Muscle of leg (tissue), 11 donors: ENCODE measurements around the gene BICRA. TPM values are rescaled to one million over a fixed set of nuclear protein-coding genes. Genes with fewer than 3 reads are reported as not detected.
"Not testable (repeated sequence)": the region's sequence is repeated elsewhere in the genome, so short reads cannot be mapped to it uniquely, and the experiment has no call there.

Source experiments
- DNase-seq: peaks from one replicate; pipeline ENCODE4 v3.0.0; 2013
- H3K27ac ChIP-seq: one replicate; pipeline ENCODE4 v1.5.1; 2013; ENCODE audit warnings: mild to moderate bottlenecking, low read length, control low read depth
- H3K27me3 ChIP-seq: one replicate; pipeline ENCODE4 v1.6.1; 2013; ENCODE audit warnings: low read length; ENCODE audit not compliant: control insufficient read depth, insufficient read depth
- H3K36me3 ChIP-seq: one replicate; pipeline ENCODE4 v1.6.1; 2013; ENCODE audit warnings: low read length; ENCODE audit not compliant: control insufficient read depth, insufficient read depth
- H3K4me1 ChIP-seq: one replicate; pipeline ENCODE4 v1.6.1; 2013; ENCODE audit warnings: low read length; ENCODE audit not compliant: control insufficient read depth, insufficient read depth
- H3K4me3 ChIP-seq: one replicate; pipeline ENCODE4 v1.5.1; 2013; ENCODE audit warnings: low read length, control low read depth
- H3K9me3 ChIP-seq: replicated peaks from 2 replicates; pipeline ENCODE4 v1.6.1; 2013; ENCODE audit warnings: low read depth, low read length; ENCODE audit not compliant: control insufficient read depth
- WGBS: methylation state at CpG from one replicate; pipeline ENCODE4 v1.1.5; 2013; ENCODE audit warnings: missing lambda C conversion rate; ENCODE audit not compliant: insufficient coverage; 5-methylcytosine and 5-hydroxymethylcytosine counted together
- polyA plus RNA-seq, 8 donors: library from polyadenylated mRNA; unstranded; fragments of 120-200 nt; gene quantifications; one replicate each; pipeline versions ENCODE4 v1.2.1 to v1.2.3, GENCODE V29; 2013; ENCODE audit warnings: inconsistent platforms in 1 of 8, low replicate concordance in 1 of 8; ENCODE audit not compliant: insufficient read length in 8 of 8, insufficient read depth in 1 of 8
- total RNA-seq: library from RNA; stranded (reverse); fragments of 120-200 nt; gene quantifications from one replicate; pipeline ENCODE4 v1.2.4, GENCODE V29; 2013

Gene BICRA
- total and polyA plus RNA-seq, 9 donors = 3.1 to 14.3 (median 10.7) TPM

DNA sequence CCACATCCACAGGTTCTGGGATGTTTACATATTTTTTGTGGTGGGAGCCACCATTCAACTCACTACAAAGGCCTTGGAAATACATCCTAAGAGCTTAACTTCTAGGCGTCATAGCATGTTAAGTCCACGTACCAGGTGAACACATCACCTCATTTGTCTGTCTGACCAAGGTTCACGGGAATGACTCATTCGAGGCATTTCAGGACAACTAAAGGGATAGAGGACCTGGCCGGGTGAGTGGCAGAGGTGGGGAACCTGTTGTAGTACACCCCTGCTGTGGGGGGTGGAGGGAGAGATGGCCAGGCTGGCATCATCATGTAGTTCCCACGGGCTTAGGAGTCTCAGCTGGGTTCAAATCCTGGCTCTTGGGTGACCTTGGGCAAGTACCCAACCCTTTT lies 51.5 kb downstream of the BICRA start:
- WGBS = 88% methylated on average over 5 of the region's 6 CpGs
- Histone ChIP-seq H3K27me3 (no peaks in the 10 kb centered on the region), H3K9me3 (no peaks in the 10 kb centered on the region), H3K36me3 (peaks cover 25% of the 10 kb centered on the region), H3K4me3 (no peak overlapping the region), H3K4me1 (peaks cover 11% of the 10 kb centered on the region), H3K27ac (no peak overlapping the region)
- DNase-seq = no peak

DNA sequence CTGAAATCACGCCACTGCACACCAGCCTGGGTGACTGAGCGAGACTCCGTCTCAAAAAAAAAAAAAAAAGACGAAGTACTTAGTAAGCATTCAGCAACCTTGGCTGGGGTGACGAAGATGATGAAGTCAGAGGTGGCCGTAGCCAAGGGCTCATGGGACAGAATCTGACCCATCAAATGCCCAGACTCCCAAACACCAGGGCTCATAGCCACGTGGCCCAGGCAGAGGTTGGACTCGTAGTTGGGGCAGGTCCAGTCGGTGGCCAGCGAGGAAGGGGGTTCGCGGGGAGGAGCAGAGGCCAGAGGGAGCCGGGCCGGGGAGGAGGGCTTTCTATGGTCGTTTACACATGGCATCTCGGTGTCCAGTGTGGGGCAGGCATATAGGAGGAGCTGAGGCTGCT lies 52.2 kb downstream of the BICRA start:
- Histone ChIP-seq H3K4me1 (peaks cover 11% of the 10 kb centered on the region), H3K27me3 (no peaks in the 10 kb centered on the region), H3K4me3 (no peak overlapping the region), H3K36me3 (peaks cover 25% of the 10 kb centered on the region), H3K9me3 (no peaks in the 10 kb centered on the region), H3K27ac (no peak overlapping the region)
- 90% methylated on average over 12 of the region's 16 CpGs for WGBS
- DNase-seq = no peak

- peak overlapping the region; percentile 20 for H3K27ac ChIP-seq
- peaks cover 25% of the 10 kb centered on the region for H3K36me3 ChIP-seq
- 94% methylated on average over 4 of the region's 4 CpGs for WGBS
- H3K27me3 ChIP-seq = no peaks in the 10 kb centered on the region
- H3K9me3 ChIP-seq = no peaks in the 10 kb centered on the region
- no peak overlapping the region for H3K4me3 ChIP-seq
- no peak for DNase-seq
- H3K4me1 ChIP-seq = peaks cover 11% of the 10 kb centered on the region
Observed at GRCh38 chr19:47661611-47662010, 52.7 kb downstream of the BICRA start.

GRCh38 chr19:47663435-47663910 lies 54.5 kb downstream of the BICRA start:
- Histone ChIP-seq H3K27me3 (no peaks in the 10 kb centered on the region), H3K27ac (no peak overlapping the region), H3K4me3 (no peak overlapping the region), H3K36me3 (peaks cover 22% of the 10 kb centered on the region), H3K4me1 (peaks cover 19% of the 10 kb centered on the region), H3K9me3 (no peaks in the 10 kb centered on the region)
- no peak for DNase-seq
- 90% methylated on average over 2 of the region's 3 CpGs for WGBS

- H3K9me3 ChIP-seq = no peaks in the 10 kb centered on the region
- no peak overlapping the region for H3K4me3 ChIP-seq
- peak; percentile 20 for DNase-seq
- no peaks in the 10 kb centered on the region for H3K27me3 ChIP-seq
- peaks cover 22% of the 10 kb centered on the region for H3K36me3 ChIP-seq
- no peak overlapping the region for H3K27ac ChIP-seq
- WGBS = 85% methylated on average over 18 of the region's 24 CpGs
- peaks cover 19% of the 10 kb centered on the region for H3K4me1 ChIP-seq
Observed at GRCh38 chr19:47663911-47664771, 55.2 kb downstream of the BICRA start.

GRCh38 chr19:47668556-47668955 lies 59.6 kb downstream of the BICRA start:
- 86% methylated on average over 10 of the region's 13 CpGs for whole genome bisulfite sequencing

DNA sequence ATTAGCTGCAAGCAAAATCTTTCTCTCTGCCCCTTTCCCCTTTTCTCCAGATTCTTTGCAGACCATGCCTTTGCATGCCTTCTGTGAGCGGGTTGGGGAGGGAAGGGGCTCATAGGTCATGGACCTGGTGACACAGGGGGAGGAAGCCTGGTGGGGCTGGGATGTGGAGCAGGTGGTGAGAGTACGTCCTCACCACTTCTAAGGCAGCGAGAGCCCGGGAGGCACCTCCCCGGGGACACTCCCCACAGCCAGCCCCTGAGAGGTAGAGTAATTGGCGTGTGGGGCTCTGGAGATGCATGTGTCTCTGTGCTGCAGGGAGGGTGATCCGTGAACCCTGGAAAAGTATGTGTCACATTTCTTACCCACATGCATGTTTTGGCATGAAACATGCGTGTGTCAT lies 61.8 kb downstream of the BICRA start:
- Histone ChIP-seq H3K9me3 (no peaks in the 10 kb centered on the region), H3K4me1 (peaks cover 9% of the 10 kb centered on the region), H3K27ac (no peak overlapping the region), H3K27me3 (no peaks in the 10 kb centered on the region), H3K4me3 (no peak overlapping the region), H3K36me3 (peaks cover 47% of the 10 kb centered on the region)
- no CpG with 5 or more reads among the region's 8 CpGs for WGBS
- no peak for DNase-seq

More at GRCh38 chr19:47668556-47668955, 59.6 kb downstream of the BICRA start:
- H3K9me3 ChIP-seq, DNase-seq, H3K27ac ChIP-seq, H3K27me3 ChIP-seq, H3K4me3 ChIP-seq, H3K4me1 ChIP-seq: not testable (repeated sequence)
- peaks cover 34% of the 10 kb centered on the region for H3K36me3 ChIP-seq

DNA sequence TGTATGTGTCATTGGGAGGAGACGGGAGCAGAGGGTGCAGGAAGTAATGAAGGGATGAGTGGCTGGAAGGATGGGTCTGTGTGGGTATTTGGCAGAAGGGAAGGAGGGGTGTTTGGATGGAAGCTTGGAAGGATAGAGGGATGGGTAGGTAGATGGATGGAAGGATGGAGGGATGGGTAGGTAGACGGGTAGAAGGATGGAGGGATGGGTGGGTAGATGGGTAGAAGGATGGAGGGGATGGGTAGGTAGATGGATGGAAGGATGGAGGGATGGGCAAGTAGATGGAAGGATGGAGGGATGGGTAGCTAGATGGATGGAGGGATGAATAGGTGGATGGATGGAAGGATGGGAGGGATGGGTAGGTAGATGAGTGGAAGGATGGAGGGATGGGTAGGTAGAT lies 62.6 kb downstream of the BICRA start:
- Histone ChIP-seq H3K27ac (no peak overlapping the region), H3K36me3 (peaks cover 48% of the 10 kb centered on the region), H3K9me3 (no peaks in the 10 kb centered on the region), H3K27me3 (no peaks in the 10 kb centered on the region), H3K4me3 (no peak overlapping the region), H3K4me1 (peaks cover 9% of the 10 kb centered on the region)
- WGBS = 100% methylated on average over 2 of the region's 2 CpGs
- no peak for DNase-seq

DNA sequence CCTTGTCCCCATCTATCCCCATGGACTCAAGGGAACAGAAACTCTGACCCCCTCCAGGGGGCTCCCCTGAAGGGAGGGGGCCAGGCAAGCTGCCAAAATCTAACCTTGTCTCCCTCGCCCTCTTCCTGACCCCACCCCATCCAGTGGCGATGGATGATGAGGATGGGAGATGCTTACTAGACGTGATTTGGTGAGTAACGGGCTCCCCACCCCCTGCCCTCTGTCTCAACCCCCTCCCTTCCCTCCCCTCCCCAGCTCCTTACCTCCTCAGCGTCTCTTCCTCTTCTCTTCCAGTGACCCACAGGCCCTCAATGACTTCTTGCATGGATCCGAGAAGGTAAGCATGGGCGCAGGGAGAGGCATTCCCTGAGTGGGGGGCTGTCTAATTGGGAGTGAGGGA lies 64.5 kb downstream of the BICRA start:
- no peaks in the 10 kb centered on the region for H3K27me3 ChIP-seq
- no peak for DNase-seq
- H3K4me1 ChIP-seq = no peaks in the 10 kb centered on the region
- H3K9me3 ChIP-seq = no peaks in the 10 kb centered on the region
- H3K36me3 ChIP-seq = peaks cover 54% of the 10 kb centered on the region
- no peak overlapping the region for H3K4me3 ChIP-seq
- WGBS = no CpG with 5 or more reads among the region's 7 CpGs
- H3K27ac ChIP-seq = no peak overlapping the region

GRCh38 chr19:47674548-47674947 lies 65.6 kb downstream of the BICRA start:
- DNase-seq = no peak
- peaks cover 54% of the 10 kb centered on the region for H3K36me3 ChIP-seq
- H3K4me1 ChIP-seq = no peaks in the 10 kb centered on the region
- H3K27ac ChIP-seq = no peak overlapping the region
- no peak overlapping the region for H3K4me3 ChIP-seq
- H3K27me3 ChIP-seq = no peaks in the 10 kb centered on the region
- 82% methylated on average over 4 of the region's 5 CpGs for WGBS
- H3K9me3 ChIP-seq = no peaks in the 10 kb centered on the region
